Lung (tissue), 12 donors: ENCODE measurements around the gene PACRG. TPM values are rescaled to one million over a fixed set of nuclear protein-coding genes. Genes with fewer than 3 reads are reported as not detected.
"Not testable (repeated sequence)": the region's sequence is repeated elsewhere in the genome, so short reads cannot be mapped to it uniquely, and the experiment has no call there.

Experiments used
- ATAC-seq: fragments of 200-7000 bp; cut with Tn5 transposase; one replicate; pipeline ENCODE4 v1.9.1; 2020; ENCODE audit warnings: moderate number of reproducible peaks; ENCODE audit not compliant: insufficient read depth, low FRiP score
- DNase-seq, 3 donors: peaks; one replicate each; pipeline ENCODE4 v3.0.0-alpha.2; 2013 to 2017
- H3K27ac ChIP-seq, 2 donors: one replicate each; pipeline ENCODE4 v1.5.1; 2013; ENCODE audit warnings: mild to moderate bottlenecking in 2 of 2, moderate library complexity in 2 of 2, control low read depth in 1 of 2, inconsistent platforms in 1 of 2, low read depth in 1 of 2, low read length in 1 of 2
- H3K27me3 ChIP-seq, 3 donors: one replicate each; pipeline ENCODE4 v1.5.1; 2013; ENCODE audit warnings: low read length in 2 of 3; ENCODE audit not compliant: control insufficient read depth in 3 of 3, insufficient read depth in 3 of 3
- H3K36me3 ChIP-seq, 4 donors: one replicate each; pipeline ENCODE4 v1.5.1; 2013; ENCODE audit warnings: low read length in 4 of 4, mild to moderate bottlenecking in 1 of 4, moderate library complexity in 1 of 4; ENCODE audit not compliant: control insufficient read depth in 4 of 4, insufficient read depth in 4 of 4
- H3K4me1 ChIP-seq, 5 donors: one replicate each; pipeline ENCODE4 v1.5.1; 2013; ENCODE audit warnings: low read length in 5 of 5, mild to moderate bottlenecking in 2 of 5, moderate library complexity in 1 of 5; ENCODE audit not compliant: control insufficient read depth in 5 of 5, insufficient read depth in 5 of 5
- H3K4me3 ChIP-seq: one replicate; pipeline ENCODE4 v1.5.1; 2013; ENCODE audit warnings: mild to moderate bottlenecking, control low read depth, moderate library complexity
- H3K9ac ChIP-seq, 2 donors: one replicate each; pipeline ENCODE4 v1.5.1; 2013; ENCODE audit warnings: low read length in 2 of 2, control low read depth in 1 of 2; ENCODE audit not compliant: insufficient read depth in 1 of 2
- H3K9me3 ChIP-seq, 4 donors: one replicate each; pipeline ENCODE4 v1.5.1; 2013; ENCODE audit warnings: low read length in 3 of 4, mild to moderate bottlenecking in 1 of 4, moderate library complexity in 1 of 4; ENCODE audit not compliant: control insufficient read depth in 4 of 4, insufficient read depth in 3 of 4
- CTCF ChIP-seq: IDR thresholded peaks from 2 replicates; pipeline ENCODE4 v1.5.1; 2012; ENCODE audit warnings: mild to moderate bottlenecking; ENCODE audit errors: control extremely low read depth, extremely low read depth
- WGBS, 2 donors: extraction: QIAGEN DNeasy Blood & Tissue Kit; methylation state at CpG; one replicate each; pipeline ENCODE4 v1.1.7; 2013; 5-methylcytosine and 5-hydroxymethylcytosine counted together
- polyA plus RNA-seq, 2 donors: library from polyadenylated mRNA; stranded (reverse); fragments of 200-250 nt; gene quantifications; one replicate each; pipeline ENCODE4 v1.2.1, GENCODE V29; 2013
- total RNA-seq, 2 donors: library from RNA; depleted of rRNA in 1 of 2; stranded (reverse); fragments of >200 nt in 1 of 2; gene quantifications; one replicate each; pipeline ENCODE4 v1.2.1, GENCODE V29; 2014 to 2021
- donor health status: control.
- donor health status: control.
- donor health status: Bipolar disorder and iron deficiency.
- donor health status: healthy.
- donor health status: DM: yes; HTN: yes; CAD: no.

Gene PACRG
- total and polyA plus RNA-seq, 4 donors = 3.8 to 26.6 (median 7.4) TPM

GRCh38 chr6:163314791-163315470, 587.2 kb downstream of the PACRG start:
- Histone ChIP-seq H3K27me3 (no peaks in the 10 kb centered on the region), H3K9ac (no peak overlapping the region), H3K9me3 (peaks cover 0 to 1% (median 0%) of the 10 kb centered on the region in 4 donors), H3K4me3 (no peak overlapping the region), H3K36me3 (no peaks in the 10 kb centered on the region), H3K27ac (no peak overlapping the region), H3K4me1 (peaks cover 0 to 10% (median 0%) of the 10 kb centered on the region in 5 donors)
- ATAC-seq = no peak
- no peak for TF ChIP-seq CTCF
- no peak for DNase-seq
- 93 to 96% methylated on average over 11 of the region's 11 CpGs for WGBS, 2 donors

- not testable (repeated sequence) for DNase-seq, H3K4me3 ChIP-seq, H3K27ac ChIP-seq, ATAC-seq, H3K36me3 ChIP-seq, H3K27me3 ChIP-seq, H3K9ac ChIP-seq, H3K9me3 ChIP-seq
- WGBS, 2 donors = 96 to 98% methylated on average over 12 of the region's 12 CpGs
- H3K4me1 ChIP-seq = peaks cover 0 to 14% (median 0%) of the 10 kb centered on the region in 5 donors
Measured at GRCh38 chr6:163316866-163317495, 589.2 kb downstream of the PACRG start.

GRCh38 chr6:163318071-163318786, 590.5 kb downstream of the PACRG start:
- H3K4me1 ChIP-seq = peaks cover 0 to 14% (median 0%) of the 10 kb centered on the region in 5 donors
- H3K9me3 ChIP-seq = peaks cover 0 to 1% (median 0%) of the 10 kb centered on the region in 4 donors
- ATAC-seq (no peak), DNase-seq (no peak)
- no peaks in the 10 kb centered on the region for H3K36me3 ChIP-seq
- WGBS, 2 donors = 68 to 83% methylated on average over 13 of the region's 13 CpGs
- peak overlapping the region in 1 of 2 donors; percentile 18 for H3K27ac ChIP-seq
- no peaks in the 10 kb centered on the region for H3K27me3 ChIP-seq
- H3K9ac ChIP-seq = no peak overlapping the region
- no peak overlapping the region for H3K4me3 ChIP-seq
- TF ChIP-seq CTCF = no peak
